ENCODE measurements around the gene KCNC4.

DNA sequence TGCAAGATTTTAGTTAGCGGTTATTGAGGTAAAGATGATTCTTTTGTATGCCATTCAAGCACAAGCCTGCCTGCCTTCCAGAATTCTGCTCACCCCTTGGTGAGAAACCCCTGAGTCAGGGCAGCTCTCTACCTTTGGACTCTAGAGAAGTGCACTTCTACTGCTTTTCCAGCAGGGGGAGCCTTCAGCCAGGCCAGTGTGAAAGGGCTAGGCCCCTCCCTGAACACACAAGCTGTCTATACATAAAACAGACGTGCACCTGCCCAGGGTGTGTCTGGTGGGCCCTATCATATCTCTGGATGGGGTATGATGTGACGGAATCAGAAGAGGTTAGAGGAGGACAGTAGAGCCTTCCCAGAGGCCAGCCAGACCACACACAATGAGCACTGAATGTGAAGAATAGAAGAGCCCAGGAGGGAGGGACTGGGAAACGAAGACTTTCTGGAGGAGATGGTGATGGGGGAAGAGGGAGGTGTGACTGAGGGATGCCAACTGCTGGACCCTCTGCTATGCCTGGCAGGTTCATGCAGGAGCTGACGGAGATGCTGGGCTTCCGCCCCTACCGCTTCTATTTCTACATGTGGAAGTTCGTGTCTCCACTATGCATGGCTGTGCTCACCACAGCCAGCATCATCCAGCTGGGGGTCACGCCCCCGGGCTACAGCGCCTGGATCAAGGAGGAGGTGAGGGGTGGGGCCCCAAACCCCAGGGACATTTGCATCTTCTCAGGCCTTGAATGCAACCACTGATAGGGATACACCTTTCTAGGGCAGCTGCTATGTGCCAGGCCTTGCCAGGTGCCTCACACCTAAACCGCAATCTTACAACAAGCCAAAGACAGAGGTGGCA, 13.0 kb upstream of the KCNC4 start:
- TF ChIP-seq, protein P1, sequence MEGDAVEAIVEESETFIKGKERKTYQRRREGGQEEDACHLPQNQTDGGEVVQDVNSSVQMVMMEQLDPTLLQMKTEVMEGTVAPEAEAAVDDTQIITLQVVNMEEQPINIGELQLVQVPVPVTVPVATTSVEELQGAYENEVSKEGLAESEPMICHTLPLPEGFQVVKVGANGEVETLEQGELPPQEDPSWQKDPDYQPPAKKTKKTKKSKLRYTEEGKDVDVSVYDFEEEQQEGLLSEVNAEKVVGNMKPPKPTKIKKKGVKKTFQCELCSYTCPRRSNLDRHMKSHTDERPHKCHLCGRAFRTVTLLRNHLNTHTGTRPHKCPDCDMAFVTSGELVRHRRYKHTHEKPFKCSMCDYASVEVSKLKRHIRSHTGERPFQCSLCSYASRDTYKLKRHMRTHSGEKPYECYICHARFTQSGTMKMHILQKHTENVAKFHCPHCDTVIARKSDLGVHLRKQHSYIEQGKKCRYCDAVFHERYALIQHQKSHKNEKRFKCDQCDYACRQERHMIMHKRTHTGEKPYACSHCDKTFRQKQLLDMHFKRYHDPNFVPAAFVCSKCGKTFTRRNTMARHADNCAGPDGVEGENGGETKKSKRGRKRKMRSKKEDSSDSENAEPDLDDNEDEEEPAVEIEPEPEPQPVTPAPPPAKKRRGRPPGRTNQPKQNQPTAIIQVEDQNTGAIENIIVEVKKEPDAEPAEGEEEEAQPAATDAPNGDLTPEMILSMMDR (IDR thresholded peaks at IDR 0.05), result peak; percentile 65 to 88 (median 80)
- no peak for TF ChIP-seq POLR2A (IDR thresholded peaks at IDR 0.05)

Measured in testis (tissue), 2 donors.